ENCODE measurements around the gene ELOVL6.
"Not testable (repeated sequence)": the region's sequence is repeated elsewhere in the genome, so short reads cannot be mapped to it uniquely, and the experiment has no call there.

Gene ELOVL6

GRCh38 chr4:110224142-110224541 is 25.7 kb upstream of the ELOVL6 start:
- H3K9ac ChIP-seq = no peak overlapping the region
- H4K20me1 ChIP-seq (ENCODE audit: insufficient read depth) = no peaks in the 10 kb centered on the region
- H3K27ac ChIP-seq = no peak overlapping the region
- TF ChIP-seq CTCF (conservative IDR thresholded peaks at IDR 0.05; ENCODE audit: low read depth, low read length) = no peak
- H3K36me3 ChIP-seq (ENCODE audit: insufficient read depth) = no peaks in the 10 kb centered on the region
- no peak overlapping the region for H2AFZ ChIP-seq (ENCODE audit: low read depth)
- no peaks in the 10 kb centered on the region for H3K27me3 ChIP-seq (ENCODE audit: insufficient read depth, low read depth)
- no peak overlapping the region for H3K4me3 ChIP-seq (IDR thresholded peaks at IDR 0.05; ENCODE audit: insufficient read depth, low read depth, low read length)
- H3K4me1 ChIP-seq (ENCODE audit: low read depth, poor library complexity, severe bottlenecking) = no peaks in the 10 kb centered on the region
- H3K79me2 ChIP-seq (ENCODE audit: insufficient read depth, low read depth) = no peaks in the 10 kb centered on the region
- H3K4me2 ChIP-seq = no peak overlapping the region

GRCh38 chr4:110218935-110219334 is 20.5 kb upstream of the ELOVL6 start:
- H3K4me2 ChIP-seq = not testable (repeated sequence)

GRCh38 chr4:110217181-110217580 is 18.8 kb upstream of the ELOVL6 start:
- not testable (repeated sequence) for H3K27me3 ChIP-seq (ENCODE audit: insufficient read depth, low read depth); H4K20me1 ChIP-seq (ENCODE audit: insufficient read depth); H3K4me1 ChIP-seq (ENCODE audit: low read depth, poor library complexity, severe bottlenecking); H3K4me3 ChIP-seq (IDR thresholded peaks at IDR 0.05; ENCODE audit: insufficient read depth, low read depth, low read length); H2AFZ ChIP-seq (ENCODE audit: low read depth); H3K36me3 ChIP-seq (ENCODE audit: insufficient read depth); H3K9ac ChIP-seq; H3K27ac ChIP-seq; H3K79me2 ChIP-seq (ENCODE audit: insufficient read depth, low read depth); H3K4me2 ChIP-seq

More at GRCh38 chr4:110218935-110219334, 20.5 kb upstream of the ELOVL6 start:
- H3K27ac ChIP-seq; H3K27me3 ChIP-seq (ENCODE audit: insufficient read depth, low read depth); H4K20me1 ChIP-seq (ENCODE audit: insufficient read depth); H3K79me2 ChIP-seq (ENCODE audit: insufficient read depth, low read depth); H3K4me1 ChIP-seq (ENCODE audit: low read depth, poor library complexity, severe bottlenecking); H3K36me3 ChIP-seq (ENCODE audit: insufficient read depth); H3K4me3 ChIP-seq (IDR thresholded peaks at IDR 0.05; ENCODE audit: insufficient read depth, low read depth, low read length); H2AFZ ChIP-seq (ENCODE audit: low read depth); H3K9ac ChIP-seq: not testable (repeated sequence)

- Histone ChIP-seq H3K4me1 (ENCODE audit: low read depth, poor library complexity, severe bottlenecking) (no peaks in the 10 kb centered on the region), H3K27me3 (ENCODE audit: insufficient read depth, low read depth) (no peaks in the 10 kb centered on the region), H3K27ac (no peak overlapping the region), H4K20me1 (ENCODE audit: insufficient read depth) (no peaks in the 10 kb centered on the region), H3K79me2 (ENCODE audit: insufficient read depth, low read depth) (no peaks in the 10 kb centered on the region), H2AFZ (ENCODE audit: low read depth) (no peak overlapping the region), H3K4me3 (IDR thresholded peaks at IDR 0.05; ENCODE audit: insufficient read depth, low read depth, low read length) (no peak overlapping the region), H3K4me2 (no peak overlapping the region), H3K36me3 (ENCODE audit: insufficient read depth) (no peaks in the 10 kb centered on the region), H3K9ac (no peak overlapping the region)
- TF ChIP-seq CTCF (conservative IDR thresholded peaks at IDR 0.05; ENCODE audit: low read depth, low read length) = no peak
Measured at GRCh38 chr4:110216129-110216528, 17.7 kb upstream of the ELOVL6 start.

GRCh38 chr4:110211770-110212061 is 13.3 kb upstream of the ELOVL6 start:
- Histone ChIP-seq H3K4me1 (ENCODE audit: low read depth, poor library complexity, severe bottlenecking) (no peaks in the 10 kb centered on the region), H3K27ac (no peak overlapping the region), H3K4me2 (no peak overlapping the region), H3K9ac (no peak overlapping the region), H3K79me2 (ENCODE audit: insufficient read depth, low read depth) (no peaks in the 10 kb centered on the region), H2AFZ (ENCODE audit: low read depth) (no peak overlapping the region), H4K20me1 (ENCODE audit: insufficient read depth) (no peaks in the 10 kb centered on the region), H3K36me3 (ENCODE audit: insufficient read depth) (no peaks in the 10 kb centered on the region), H3K27me3 (ENCODE audit: insufficient read depth, low read depth) (no peaks in the 10 kb centered on the region), H3K4me3 (IDR thresholded peaks at IDR 0.05; ENCODE audit: insufficient read depth, low read depth, low read length) (no peak overlapping the region)
- no peak for TF ChIP-seq CTCF (conservative IDR thresholded peaks at IDR 0.05; ENCODE audit: low read depth, low read length)

All from KMS-11 (cell line).